ENCODE measurements around the gene C12orf75. TPM values are rescaled to one million over a fixed set of nuclear protein-coding genes. Genes with fewer than 3 reads are reported as not detected.
"Not testable (repeated sequence)": the region's sequence is repeated elsewhere in the genome, so short reads cannot be mapped to it uniquely, and the experiment has no call there.

C12orf75 gene
- total RNA-seq, 2 donors from 2014 or later = 80.4 to 91.9 TPM

- no peak for DNase-seq (ENCODE audit: low spot score)
- no peak for ATAC-seq (ENCODE audit: insufficient number of reproducible peaks, low FRiP score, low read depth)
- H3K9me3 ChIP-seq = peaks cover 5% of the 10 kb centered on the region
- H3K27ac ChIP-seq = peak overlapping the region; percentile 25 to 44
- no peaks in the 10 kb centered on the region for H3K27me3 ChIP-seq (replicated peaks; ENCODE audit: insufficient read depth)
- peaks cover 24 to 66% of the 10 kb centered on the region in 2 donors for H3K4me1 ChIP-seq (ENCODE audit: control insufficient read depth in 1 of 2, low read depth in 2 of 2)
- H3K36me3 ChIP-seq = no peaks in the 10 kb centered on the region
- TF ChIP-seq CTCF (IDR thresholded peaks at IDR 0.05) = no peak
- H3K4me3 ChIP-seq = no peak overlapping the region
Measured at GRCh38 chr12:105341010-105341409, 10.5 kb downstream of the C12orf75 start.

- Histone ChIP-seq H3K27ac (peak overlapping the region; percentile 25 to 44), H3K4me1 (ENCODE audit: control insufficient read depth in 1 of 2, low read depth in 2 of 2) (peaks cover 24 to 60% of the 10 kb centered on the region in 2 donors)
- not testable (repeated sequence) for H3K4me3 ChIP-seq; H3K9me3 ChIP-seq; DNase-seq (ENCODE audit: low spot score); H3K27me3 ChIP-seq (replicated peaks; ENCODE audit: insufficient read depth); H3K36me3 ChIP-seq; ATAC-seq (ENCODE audit: insufficient number of reproducible peaks, low FRiP score, low read depth)
Measured at GRCh38 chr12:105341620-105342019, 11.1 kb downstream of the C12orf75 start.

GRCh38 chr12:105342464-105342863, 12.0 kb downstream of the C12orf75 start:
- H3K27me3 ChIP-seq (replicated peaks; ENCODE audit: insufficient read depth) = no peaks in the 10 kb centered on the region
- ATAC-seq (ENCODE audit: insufficient number of reproducible peaks, low FRiP score, low read depth) (no peak), DNase-seq (ENCODE audit: low spot score) (no peak)
- no peaks in the 10 kb centered on the region for H3K36me3 ChIP-seq
- peaks cover 30 to 60% of the 10 kb centered on the region in 2 donors for H3K4me1 ChIP-seq (ENCODE audit: control insufficient read depth in 1 of 2, low read depth in 2 of 2)
- no peak overlapping the region for H3K4me3 ChIP-seq
- peaks cover 5% of the 10 kb centered on the region for H3K9me3 ChIP-seq
- TF ChIP-seq CTCF (IDR thresholded peaks at IDR 0.05) = no peak
- H3K27ac ChIP-seq = peak overlapping the region; percentile 25 to 44

GRCh38 chr12:105343836-105344235, 13.3 kb downstream of the C12orf75 start:
- no peak for ATAC-seq (ENCODE audit: insufficient number of reproducible peaks, low FRiP score, low read depth)
- Histone ChIP-seq H3K27ac (no peak overlapping the region), H3K4me1 (ENCODE audit: control insufficient read depth in 1 of 2, low read depth in 2 of 2) (peaks cover 18 to 60% of the 10 kb centered on the region in 2 donors), H3K36me3 (no peaks in the 10 kb centered on the region), H3K4me3 (no peak overlapping the region), H3K9me3 (peaks cover 5% of the 10 kb centered on the region), H3K27me3 (replicated peaks; ENCODE audit: insufficient read depth) (no peaks in the 10 kb centered on the region)
- no peak for DNase-seq (ENCODE audit: low spot score)
- no peak for TF ChIP-seq CTCF (IDR thresholded peaks at IDR 0.05)

GRCh38 chr12:105347499-105347898, 17.0 kb downstream of the C12orf75 start:
- TF ChIP-seq CTCF (IDR thresholded peaks at IDR 0.05) = no peak
- DNase-seq (ENCODE audit: low spot score) = no peak
- Histone ChIP-seq H3K4me1 (ENCODE audit: control insufficient read depth in 1 of 2, low read depth in 2 of 2) (peaks cover 30 to 75% of the 10 kb centered on the region in 2 donors), H3K36me3 (no peaks in the 10 kb centered on the region), H3K27ac (no peak overlapping the region), H3K27me3 (replicated peaks; ENCODE audit: insufficient read depth) (no peaks in the 10 kb centered on the region), H3K9me3 (no peaks in the 10 kb centered on the region), H3K4me3 (no peak overlapping the region)
- ATAC-seq (ENCODE audit: insufficient number of reproducible peaks, low FRiP score, low read depth) = no peak

- H3K36me3 ChIP-seq = no peaks in the 10 kb centered on the region
- DNase-seq (ENCODE audit: low spot score) (no peak), ATAC-seq (ENCODE audit: insufficient number of reproducible peaks, low FRiP score, low read depth) (no peak)
- H3K4me1 ChIP-seq (ENCODE audit: control insufficient read depth in 1 of 2, low read depth in 2 of 2) = peaks cover 34 to 75% of the 10 kb centered on the region in 2 donors
- no peaks in the 10 kb centered on the region for H3K27me3 ChIP-seq (replicated peaks; ENCODE audit: insufficient read depth)
- no peak overlapping the region for H3K4me3 ChIP-seq
- no peaks in the 10 kb centered on the region for H3K9me3 ChIP-seq
- no peak overlapping the region for H3K27ac ChIP-seq
- no peak for TF ChIP-seq CTCF (IDR thresholded peaks at IDR 0.05)
Measured at GRCh38 chr12:105348142-105348541, 17.7 kb downstream of the C12orf75 start.
